Astrocyte of the spinal cord (primary cell): ENCODE results near the gene RAB13.

Experiments used
- DNase-seq: peaks from one replicate; pipeline ENCODE4 v3.0.0; 2011; ENCODE audit warnings: low read depth, low spot score
- H3K4me3 ChIP-seq: 2 replicates; pipeline ENCODE4 v1.5.1; 2011; ENCODE audit warnings: low read depth, mild to moderate bottlenecking, low read length, moderate library complexity
- CTCF ChIP-seq: IDR thresholded peaks from 2 replicates; pipeline ENCODE4 v1.5.1; 2012; ENCODE audit warnings: low read depth, mild to moderate bottlenecking, low read length, inconsistent platforms
- in situ Hi-C: cut with HindIII; loops from 2 replicates; pipeline ENCODE4 v1.10.0; 2017; ENCODE audit warnings: low sequenced_read_pairs

The RAB13 gene

GRCh38 chr1:153962088-153963029, 23.8 kb downstream of the RAB13 start:
- H3K4me3 ChIP-seq, result peak overlapping the region; percentile 85
- no peak for TF ChIP-seq CTCF
- in situ Hi-C loops, result loop anchor here (10.0 kb wide), 1 partner anchor 148 kb away; no protein-coding TSS in a partner anchor
- DNase-seq, result peak; percentile 31

GRCh38 chr1:153961421-153961820, 24.7 kb downstream of the RAB13 start:
- no peak for TF ChIP-seq CTCF
- no peak overlapping the region for H3K4me3 ChIP-seq
- in situ Hi-C loops, result loop anchor here (10.0 kb wide), 1 partner anchor 147 kb away; no protein-coding TSS in a partner anchor
- no peak for DNase-seq

- no peak for DNase-seq
- TF ChIP-seq CTCF, result no peak
- no peak overlapping the region for H3K4me3 ChIP-seq
- in situ Hi-C loops, result loop anchor here (10.0 kb wide), 1 partner anchor 145 kb away; no protein-coding TSS in a partner anchor
Observed at GRCh38 chr1:153960206-153960605, 25.9 kb downstream of the RAB13 start.

- DNase-seq, result no peak
- TF ChIP-seq CTCF, result no peak
- H3K4me3 ChIP-seq, result no peak overlapping the region
- in situ Hi-C loops, result no loop called here
Observed at GRCh38 chr1:153959454-153959853, 26.7 kb downstream of the RAB13 start.

GRCh38 chr1:153958961-153959260, 27.2 kb downstream of the RAB13 start:
- H3K4me3 ChIP-seq, result no peak overlapping the region
- in situ Hi-C loops, result no loop called here
- TF ChIP-seq CTCF, result no peak
- DNase-seq, result no peak

GRCh38 chr1:153958111-153958960, 27.8 kb downstream of the RAB13 start, which contains the start of gene CRTC2:
Gene CRTC2, minus strand, starts transcription at chr1:153958612. Its CDS starts 115 bp downstream, at chr1:153958497.
- peak within 1 kb of the TSS; percentile 65 for H3K4me3 ChIP-seq
- DNase-seq, result peak; percentile 97
- TF ChIP-seq CTCF, result no peak
- in situ Hi-C loops, result no loop called here
